HEK293 (cell line): Measurements from ENCODE around the gene C11orf98.

Source experiments
- CTCF ChIA-PET: fragments of 350-600 bp; formaldehyde crosslinking; extraction: SDS; loops from one replicate; lab custom pipeline; 2021; ENCODE audit warnings: antibody characterized with exemption; lab: Yijun Ruan, JAX
- POLR2A ChIA-PET: fragments of 300-600 bp; formaldehyde crosslinking; extraction: SDS; loops from one replicate; lab custom pipeline; 2020; ENCODE audit warnings: antibody characterized with exemption, inconsistent platforms; lab: Yijun Ruan, JAX
- H3K27ac ChIP-seq: fragments of 200-500 bp; sonication (Bioruptor generic); 2 replicates; pipeline ENCODE4 v1.5.1; 2014; ENCODE audit warnings: low read depth, low read length, control low read depth, inconsistent platforms; ENCODE audit errors: extremely low read depth
- H3K36me3 ChIP-seq, 2 experiments: fragments of 200-500 bp in 1 of 2; sonication (Bioruptor generic) in 1 of 2; 1 replicate in 1 of 2; 2 replicates in 1 of 2; pipeline ENCODE4 v1.5.1; 2014 to 2017; ENCODE audit warnings: inconsistent platforms in 2 of 2, low read length in 2 of 2; ENCODE audit not compliant: control insufficient read depth in 2 of 2, insufficient read depth in 1 of 2
- H3K4me1 ChIP-seq: fragments of 200-500 bp; sonication (Bioruptor generic); 2 replicates; pipeline ENCODE4 v1.5.1; 2014; ENCODE audit warnings: mild to moderate bottlenecking, low read length, inconsistent platforms; ENCODE audit not compliant: control insufficient read depth, insufficient read depth
- H3K4me3 ChIP-seq: 2 replicates; pipeline ENCODE4 v1.5.1; 2011; ENCODE audit warnings: low read depth, mild to moderate bottlenecking, control low read depth, low read length, moderate library complexity
- H3K9me3 ChIP-seq: fragments of 200-500 bp; sonication (Bioruptor generic); 2 replicates; pipeline ENCODE4 v1.5.1; 2014; ENCODE audit warnings: low read depth, low read length, inconsistent platforms; ENCODE audit not compliant: control insufficient read depth, insufficient read depth
- FEZF1 ChIP-seq: fragments of 450-650 bp; formaldehyde crosslinking; IDR thresholded peaks from 2 replicates; pipeline ENCODE4 v1.5.1; 2016; ENCODE audit warnings: missing biosample characterization, missing genetic modification characterization
- GLI4 ChIP-seq: fragments of 450-650 bp; formaldehyde crosslinking; IDR thresholded peaks from 2 replicates; pipeline ENCODE4 v1.5.1; 2016; ENCODE audit warnings: missing biosample characterization, missing genetic modification characterization
- KLF7 ChIP-seq: fragments of 450-650 bp; formaldehyde crosslinking; IDR thresholded peaks from 2 replicates; pipeline ENCODE4 v1.5.1; 2016; ENCODE audit warnings: missing biosample characterization, missing genetic modification characterization, borderline replicate concordance
- KLF9 ChIP-seq: fragments of 450-650 bp; formaldehyde crosslinking; IDR thresholded peaks from 2 replicates; pipeline ENCODE4 v1.5.1; 2016; ENCODE audit warnings: missing biosample characterization, missing genetic modification characterization, low read depth
- MYNN ChIP-seq: fragments of 450-650 bp; formaldehyde crosslinking; IDR thresholded peaks from 2 replicates; pipeline ENCODE4 v1.5.1; 2016; ENCODE audit warnings: missing biosample characterization, missing genetic modification characterization, borderline replicate concordance
- MZF1 ChIP-seq: fragments of 450-650 bp; formaldehyde crosslinking; IDR thresholded peaks from 2 replicates; pipeline ENCODE4 v1.5.1; 2017; ENCODE audit warnings: missing biosample characterization, missing genetic modification characterization, borderline replicate concordance
- SCRT2 ChIP-seq: fragments of 450-650 bp; formaldehyde crosslinking; IDR thresholded peaks from 2 replicates; pipeline ENCODE4 v1.5.1; 2016; ENCODE audit warnings: missing biosample characterization, missing genetic modification characterization
- WT1 ChIP-seq: fragments of 450-650 bp; formaldehyde crosslinking; IDR thresholded peaks from 2 replicates; pipeline ENCODE4 v1.5.1; 2016; ENCODE audit warnings: missing biosample characterization, missing genetic modification characterization
- ZBTB17 ChIP-seq: fragments of 450-650 bp; formaldehyde crosslinking; IDR thresholded peaks from 2 replicates; pipeline ENCODE4 v1.5.1; 2016; ENCODE audit warnings: missing biosample characterization, missing genetic modification characterization
- ZBTB21 ChIP-seq: fragments of 450-650 bp; formaldehyde crosslinking; IDR thresholded peaks from 2 replicates; pipeline ENCODE4 v1.5.1; 2017; ENCODE audit warnings: missing biosample characterization, missing genetic modification characterization
- ZIC2 ChIP-seq: fragments of 450-650 bp; formaldehyde crosslinking; IDR thresholded peaks from 2 replicates; pipeline ENCODE4 v1.5.1; 2016; ENCODE audit warnings: missing biosample characterization, missing genetic modification characterization
- ZNF155 ChIP-seq: fragments of 450-650 bp; formaldehyde crosslinking; IDR thresholded peaks from 2 replicates; pipeline ENCODE4 v1.5.1; 2016; ENCODE audit warnings: missing biosample characterization, missing genetic modification characterization
- ZNF174 ChIP-seq: fragments of 450-650 bp; formaldehyde crosslinking; IDR thresholded peaks from 2 replicates; pipeline ENCODE4 v1.5.0; 2017; ENCODE audit warnings: missing biosample characterization, mild to moderate bottlenecking, missing genetic modification characterization
- ZNF175 ChIP-seq: fragments of 450-650 bp; formaldehyde crosslinking; IDR thresholded peaks from 2 replicates; pipeline ENCODE4 v1.5.1; 2016; ENCODE audit warnings: missing biosample characterization, missing genetic modification characterization
- ZNF18 ChIP-seq: fragments of 450-650 bp; formaldehyde crosslinking; IDR thresholded peaks from 2 replicates; pipeline ENCODE4 v1.5.1; 2016; ENCODE audit warnings: missing biosample characterization, missing genetic modification characterization
- ZNF48 ChIP-seq: fragments of 450-650 bp; formaldehyde crosslinking; IDR thresholded peaks from 2 replicates; pipeline ENCODE4 v1.5.1; 2016; ENCODE audit warnings: missing biosample characterization, missing genetic modification characterization
- ZNF521 ChIP-seq: fragments of 450-650 bp; formaldehyde crosslinking; IDR thresholded peaks from 2 replicates; pipeline ENCODE4 v1.5.1; 2017; ENCODE audit warnings: missing biosample characterization, mild to moderate bottlenecking, missing genetic modification characterization
- ZNF621 ChIP-seq: fragments of 450-650 bp; formaldehyde crosslinking; IDR thresholded peaks from 2 replicates; pipeline ENCODE4 v1.5.1; 2017; ENCODE audit warnings: missing biosample characterization, missing genetic modification characterization
- ZNF623 ChIP-seq: fragments of 450-650 bp; formaldehyde crosslinking; IDR thresholded peaks from 2 replicates; pipeline ENCODE4 v1.5.1; 2016; ENCODE audit warnings: missing biosample characterization, missing genetic modification characterization
- ZNF624 ChIP-seq: fragments of 450-650 bp; formaldehyde crosslinking; IDR thresholded peaks from 2 replicates; pipeline ENCODE4 v1.5.1; 2017; ENCODE audit warnings: missing biosample characterization, missing genetic modification characterization
- ZNF645 ChIP-seq: fragments of 450-650 bp; formaldehyde crosslinking; IDR thresholded peaks from 2 replicates; pipeline ENCODE4; 2016; ENCODE audit warnings: missing biosample characterization, missing genetic modification characterization
- ZNF701 ChIP-seq: fragments of 450-650 bp; formaldehyde crosslinking; IDR thresholded peaks from 2 replicates; pipeline ENCODE4 v1.5.1; 2016; ENCODE audit warnings: missing biosample characterization, missing genetic modification characterization
- ZNF768 ChIP-seq: fragments of 450-650 bp; formaldehyde crosslinking; IDR thresholded peaks from 2 replicates; pipeline ENCODE4 v1.5.1; 2018; ENCODE audit warnings: missing biosample characterization, mild to moderate bottlenecking, missing genetic modification characterization
- ZNF837 ChIP-seq: fragments of 450-650 bp; formaldehyde crosslinking; IDR thresholded peaks from 2 replicates; pipeline ENCODE4 v1.5.1; 2016; ENCODE audit warnings: missing biosample characterization, missing genetic modification characterization
- ZSCAN16 ChIP-seq: fragments of 450-650 bp; formaldehyde crosslinking; IDR thresholded peaks from 2 replicates; pipeline ENCODE4 v1.5.1; 2016; ENCODE audit warnings: missing biosample characterization, missing genetic modification characterization
- TF ChIP-seq, protein P1 (sequence below): fragments of 450-650 bp; formaldehyde crosslinking; IDR thresholded peaks from 2 replicates; pipeline ENCODE4 v1.5.1; 2016; ENCODE audit warnings: missing biosample characterization, missing genetic modification characterization
- TF ChIP-seq, protein P2 (sequence below): fragments of 450-650 bp; formaldehyde crosslinking; IDR thresholded peaks from 2 replicates; pipeline ENCODE4 v1.5.1; 2016; ENCODE audit warnings: missing biosample characterization, missing genetic modification characterization
- TF ChIP-seq, protein P3 (sequence below): fragments of 450-650 bp; IDR thresholded peaks from 2 replicates; pipeline ENCODE4 v1.5.1; 2018; ENCODE audit warnings: missing biosample characterization, missing genetic modification characterization

Gene C11orf98

DNA sequence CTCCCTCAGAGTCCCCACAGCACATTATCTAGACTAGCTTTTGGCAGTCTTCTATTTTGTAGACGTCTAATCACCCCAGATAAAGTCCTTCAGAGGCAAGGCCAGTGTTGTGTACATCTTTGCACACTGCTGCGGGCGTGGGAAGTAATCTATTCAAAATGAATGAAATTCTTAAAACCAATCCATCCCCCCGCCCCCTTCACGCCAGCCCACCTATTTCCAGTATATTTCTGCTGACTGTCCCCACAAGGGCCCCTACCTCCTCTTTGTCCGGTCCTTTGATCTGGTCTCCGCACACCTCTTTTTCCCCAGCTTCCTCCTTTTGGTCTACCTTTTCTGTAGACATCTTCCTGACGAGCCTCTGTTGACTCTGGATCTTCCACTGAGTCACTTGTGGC lies 41.8 kb upstream of the C11orf98 start:
- H3K4me1 ChIP-seq = peaks cover 3% of the 10 kb centered on the region; the same call in 1 of the 2 replicates
- no peak overlapping the region; the same call in 1 of the 2 replicates for H3K27ac ChIP-seq
- no peaks in the 10 kb centered on the region for H3K9me3 ChIP-seq
- peaks cover 7 to 90% of the 10 kb centered on the region in 2 experiments for H3K36me3 ChIP-seq
- CTCF ChIA-PET = interaction anchor here (0.5 to 2.1 kb wide), 3 partner anchors 10 to 63 kb away, joined by 3 to 7 read pairs (median 3); no protein-coding TSS in a partner anchor
- H3K4me3 ChIP-seq = no peak overlapping the region
- POLR2A ChIA-PET = interaction anchor here (0.9 to 3.7 kb wide), 18 partner anchors 9 to 134 kb away, joined by 3 to 34 read pairs (median 10); partner anchors contain the start of genes C11orf98, CSKMT, EEF1G and HNRNPUL2
- no peak for TF ChIP-seq ZBTB21 (tag by site-specific recombination)
- no peak for TF ChIP-seq MZF1 (tag by site-specific recombination)
- TF ChIP-seq FEZF1 (tag by site-specific recombination) = no peak
- no peak for TF ChIP-seq ZNF701 (tag by site-specific recombination)
- no peak for TF ChIP-seq ZNF155
- no peak for TF ChIP-seq GLI4 (tag by site-specific recombination)
- no peak for TF ChIP-seq ZNF174
- TF ChIP-seq ZIC2 (tag by site-specific recombination) = no peak
- no peak for TF ChIP-seq ZNF48
- no peak for TF ChIP-seq MYNN (tag by site-specific recombination)
- no peak for TF ChIP-seq ZNF837
- no peak for TF ChIP-seq ZNF624 (tag by site-specific recombination)
- TF ChIP-seq ZNF623 = no peak
- no peak for TF ChIP-seq ZNF768 (tag by site-specific recombination)
- TF ChIP-seq, protein P1, sequence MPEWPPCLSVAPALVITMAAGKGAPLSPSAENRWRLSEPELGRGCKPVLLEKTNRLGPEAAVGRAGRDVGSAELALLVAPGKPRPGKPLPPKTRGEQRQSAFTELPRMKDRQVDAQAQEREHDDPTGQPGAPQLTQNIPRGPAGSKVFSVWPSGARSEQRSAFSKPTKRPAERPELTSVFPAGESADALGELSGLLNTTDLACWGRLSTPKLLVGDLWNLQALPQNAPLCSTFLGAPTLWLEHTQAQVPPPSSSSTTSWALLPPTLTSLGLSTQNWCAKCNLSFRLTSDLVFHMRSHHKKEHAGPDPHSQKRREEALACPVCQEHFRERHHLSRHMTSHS (tag by site-specific recombination) = no peak
- TF ChIP-seq KLF7 = no peak
- no peak for TF ChIP-seq ZSCAN16 (tag by site-specific recombination)
- TF ChIP-seq ZNF621 = no peak
- TF ChIP-seq ZNF645 (tag by site-specific recombination) = no peak
- no peak for TF ChIP-seq ZNF521 (tag by site-specific recombination)

DNA sequence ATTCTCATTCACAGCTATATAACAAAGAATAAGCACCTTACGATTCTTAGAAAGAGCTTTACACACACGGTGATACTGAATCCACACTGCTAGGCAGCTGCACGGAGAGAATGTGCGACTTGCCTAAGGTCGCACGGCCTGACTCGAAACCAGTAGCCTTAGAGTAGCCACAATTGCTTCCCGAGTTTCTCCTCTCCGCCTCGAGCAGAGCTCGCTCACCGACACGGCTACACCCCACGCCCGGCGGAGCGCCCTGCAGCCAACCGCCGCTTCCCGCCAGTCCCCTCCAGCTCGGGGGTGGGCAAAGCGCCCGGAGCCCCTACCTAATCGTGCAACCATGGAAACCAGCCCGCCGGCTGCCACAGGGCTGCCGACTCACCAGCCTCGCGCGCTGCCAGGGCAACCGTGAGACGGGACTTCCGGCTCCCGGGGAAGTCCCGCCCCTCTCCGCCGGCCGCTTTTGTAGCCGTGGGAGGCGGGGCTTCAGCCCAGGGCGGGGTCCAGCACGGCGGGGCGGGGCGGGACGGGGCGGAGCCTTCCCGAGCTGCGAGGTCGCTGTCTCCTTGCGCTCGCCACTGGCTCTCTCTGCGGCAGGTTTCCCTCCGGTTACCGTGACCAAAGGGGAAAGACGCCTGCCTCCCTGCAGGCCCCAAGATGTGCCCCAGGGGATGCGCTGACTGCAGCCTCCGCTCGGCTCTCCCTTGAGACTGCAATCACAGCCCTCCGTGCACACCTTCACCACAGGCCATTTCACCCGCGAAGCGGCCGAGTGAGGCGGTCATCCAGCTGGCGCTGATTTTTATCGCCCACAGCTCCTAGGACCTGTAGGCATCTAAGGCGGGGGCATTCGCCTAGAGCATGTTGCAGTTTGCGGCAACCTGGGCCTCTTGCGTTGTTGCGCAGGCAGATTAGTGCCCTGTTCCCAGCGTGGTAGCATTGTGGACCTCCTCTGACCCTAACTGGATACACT lies 41.2 kb upstream of the C11orf98 start:
- ChIA-PET CTCF (interaction anchor here (0.7 to 2.1 kb wide), 7 partner anchors 9 to 281 kb away, joined by 3 to 7 read pairs (median 3); no protein-coding TSS in a partner anchor), POLR2A (interaction anchor here (0.8 to 3.7 kb wide), 20 partner anchors 9 to 149 kb away, joined by 3 to 34 read pairs (median 7); partner anchors contain the start of genes C11orf98, CSKMT, EEF1G and HNRNPUL2)
- Histone ChIP-seq H3K36me3 (peaks cover 13 to 90% of the 10 kb centered on the region in 2 experiments), H3K4me3 (peak overlapping the region; percentile 62), H3K4me1 (peaks cover 3% of the 10 kb centered on the region; the same call in 1 of the 2 replicates), H3K27ac (peak overlapping the region; percentile 62), H3K9me3 (no peaks in the 10 kb centered on the region)
- TF ChIP-seq, protein P2, sequence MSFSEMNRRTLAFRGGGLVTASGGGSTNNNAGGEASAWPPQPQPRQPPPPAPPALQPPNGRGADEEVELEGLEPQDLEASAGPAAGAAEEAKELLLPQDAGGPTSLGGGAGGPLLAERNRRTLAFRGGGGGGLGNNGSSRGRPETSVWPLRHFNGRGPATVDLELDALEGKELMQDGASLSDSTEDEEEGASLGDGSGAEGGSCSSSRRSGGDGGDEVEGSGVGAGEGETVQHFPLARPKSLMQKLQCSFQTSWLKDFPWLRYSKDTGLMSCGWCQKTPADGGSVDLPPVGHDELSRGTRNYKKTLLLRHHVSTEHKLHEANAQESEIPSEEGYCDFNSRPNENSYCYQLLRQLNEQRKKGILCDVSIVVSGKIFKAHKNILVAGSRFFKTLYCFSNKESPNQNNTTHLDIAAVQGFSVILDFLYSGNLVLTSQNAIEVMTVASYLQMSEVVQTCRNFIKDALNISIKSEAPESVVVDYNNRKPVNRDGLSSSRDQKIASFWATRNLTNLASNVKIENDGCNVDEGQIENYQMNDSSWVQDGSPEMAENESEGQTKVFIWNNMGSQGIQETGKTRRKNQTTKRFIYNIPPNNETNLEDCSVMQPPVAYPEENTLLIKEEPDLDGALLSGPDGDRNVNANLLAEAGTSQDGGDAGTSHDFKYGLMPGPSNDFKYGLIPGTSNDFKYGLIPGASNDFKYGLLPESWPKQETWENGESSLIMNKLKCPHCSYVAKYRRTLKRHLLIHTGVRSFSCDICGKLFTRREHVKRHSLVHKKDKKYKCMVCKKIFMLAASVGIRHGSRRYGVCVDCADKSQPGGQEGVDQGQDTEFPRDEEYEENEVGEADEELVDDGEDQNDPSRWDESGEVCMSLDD (tag by site-specific recombination) = no peak
- 0 out of 2 replicates have a peak, but pooled peaks have one; percentile 47 for TF ChIP-seq ZNF18
- peak; percentile 66 for TF ChIP-seq ZBTB17
- TF ChIP-seq WT1 (tag by site-specific recombination) = 0 out of 2 replicates have a peak, but pooled peaks have one; percentile 12
- TF ChIP-seq KLF9 = peak; percentile 34; the same call in 1 of the 2 replicates
- peak; percentile 70 for TF ChIP-seq SCRT2 (tag by site-specific recombination)
- TF ChIP-seq ZNF175 (tag by site-specific recombination) = no peak
- TF ChIP-seq, protein P3, sequence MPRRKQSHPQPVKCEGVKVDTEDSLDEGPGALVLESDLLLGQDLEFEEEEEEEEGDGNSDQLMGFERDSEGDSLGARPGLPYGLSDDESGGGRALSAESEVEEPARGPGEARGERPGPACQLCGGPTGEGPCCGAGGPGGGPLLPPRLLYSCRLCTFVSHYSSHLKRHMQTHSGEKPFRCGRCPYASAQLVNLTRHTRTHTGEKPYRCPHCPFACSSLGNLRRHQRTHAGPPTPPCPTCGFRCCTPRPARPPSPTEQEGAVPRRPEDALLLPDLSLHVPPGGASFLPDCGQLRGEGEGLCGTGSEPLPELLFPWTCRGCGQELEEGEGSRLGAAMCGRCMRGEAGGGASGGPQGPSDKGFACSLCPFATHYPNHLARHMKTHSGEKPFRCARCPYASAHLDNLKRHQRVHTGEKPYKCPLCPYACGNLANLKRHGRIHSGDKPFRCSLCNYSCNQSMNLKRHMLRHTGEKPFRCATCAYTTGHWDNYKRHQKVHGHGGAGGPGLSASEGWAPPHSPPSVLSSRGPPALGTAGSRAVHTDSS = no peak
